HG02970 (cell line): ENCODE results near the gene DAO.

Source experiments
- ATAC-seq: cut with Tn5 transposase; IDR thresholded peaks from one replicate; pipeline ENCODE4 v1.9.1; 2021; ENCODE audit warnings: mild to moderate bottlenecking, moderate library complexity, moderate number of reproducible peaks; ENCODE audit not compliant: unreplicated experiment, low FRiP score

DAO gene

GRCh38 chr12:108915632-108916133 is 35.8 kb downstream of the DAO start:
- no peak for ATAC-seq

GRCh38 chr12:108916336-108916735 is 36.4 kb downstream of the DAO start:
- ATAC-seq, result no peak

DNA sequence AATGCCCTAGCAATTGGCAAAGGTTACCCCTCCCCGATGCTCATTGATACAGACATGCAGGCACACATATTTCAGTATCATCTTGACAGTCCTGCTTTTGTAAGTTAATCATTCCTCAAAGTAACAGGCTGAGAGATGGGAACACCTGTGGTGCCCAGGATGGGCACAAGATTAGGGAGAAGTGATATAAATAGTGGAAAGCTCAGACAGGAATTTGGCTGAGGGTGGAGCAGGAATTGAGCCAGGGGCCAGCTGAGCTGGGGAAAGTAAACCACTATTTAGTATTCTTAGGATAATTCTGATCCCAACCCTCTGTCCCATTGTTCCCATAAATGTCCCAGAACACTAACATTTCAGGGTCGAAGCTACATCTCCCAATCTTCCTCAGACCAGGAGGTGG is 38.3 kb downstream of the DAO start:
- no peak for ATAC-seq

- ATAC-seq, result no peak
Measured at GRCh38 chr12:108918960-108919642, 39.2 kb downstream of the DAO start.

DNA sequence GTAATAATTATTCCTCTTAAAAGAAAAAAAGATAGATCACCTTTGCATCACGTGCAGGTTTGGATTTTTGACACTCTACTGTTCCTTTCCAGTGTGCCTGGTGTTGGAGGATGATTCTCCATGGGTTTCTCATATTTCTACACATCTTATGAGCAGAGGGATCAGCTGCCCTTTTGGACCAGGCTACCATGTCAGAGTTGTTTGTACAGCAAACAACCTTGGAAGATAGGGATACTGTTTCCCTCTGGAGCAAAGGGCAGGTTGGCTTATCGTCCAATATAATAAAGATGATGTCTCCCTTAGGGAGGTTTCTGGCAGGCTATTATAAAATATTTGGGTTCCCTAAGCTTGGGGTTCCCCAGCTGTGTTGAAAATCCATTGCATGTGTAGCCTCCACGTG is 42.1 kb downstream of the DAO start:
- ATAC-seq, result no peak

DNA sequence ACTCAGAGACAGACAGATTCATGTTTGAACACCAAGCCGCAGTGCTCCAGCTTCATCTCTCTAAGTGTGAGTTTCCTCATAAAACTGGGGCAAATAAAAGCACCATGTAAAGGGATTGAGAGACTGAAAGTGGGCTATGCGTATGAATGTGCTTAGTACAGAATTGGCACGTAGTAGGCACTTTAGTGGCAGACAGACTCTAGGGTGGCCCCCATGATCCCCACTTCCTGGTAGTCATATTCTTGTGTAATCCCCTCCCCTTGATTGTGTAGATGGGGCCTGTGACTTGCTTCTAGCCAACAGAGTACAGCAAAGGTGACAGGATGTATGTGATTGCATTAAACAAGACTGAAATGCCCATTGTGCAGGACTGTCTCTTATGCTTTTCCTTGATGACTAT is 43.0 kb downstream of the DAO start:
- no peak for ATAC-seq

GRCh38 chr12:108928695-108929094 is 48.8 kb downstream of the DAO start:
- no peak for ATAC-seq

DNA sequence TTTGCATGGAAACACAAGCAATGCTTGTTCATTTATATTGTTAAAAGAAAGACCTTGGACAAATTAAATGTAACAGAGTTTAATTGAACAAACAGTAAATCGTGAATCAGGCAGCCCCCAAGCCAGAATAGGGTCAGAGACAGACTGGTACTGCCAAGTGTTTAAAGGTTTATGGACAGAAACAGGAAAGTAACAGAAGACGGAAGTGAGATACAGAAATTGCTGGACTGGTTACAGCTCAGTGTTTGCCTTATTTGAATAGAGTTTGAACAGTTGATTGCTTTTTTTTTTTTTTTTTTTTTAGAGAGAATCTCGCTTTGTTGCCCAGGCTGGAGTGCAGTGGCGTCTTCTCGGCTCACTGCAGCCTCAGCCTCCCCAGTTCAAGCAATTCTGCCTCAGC is 50.3 kb downstream of the DAO start:
- no peak for ATAC-seq

DNA sequence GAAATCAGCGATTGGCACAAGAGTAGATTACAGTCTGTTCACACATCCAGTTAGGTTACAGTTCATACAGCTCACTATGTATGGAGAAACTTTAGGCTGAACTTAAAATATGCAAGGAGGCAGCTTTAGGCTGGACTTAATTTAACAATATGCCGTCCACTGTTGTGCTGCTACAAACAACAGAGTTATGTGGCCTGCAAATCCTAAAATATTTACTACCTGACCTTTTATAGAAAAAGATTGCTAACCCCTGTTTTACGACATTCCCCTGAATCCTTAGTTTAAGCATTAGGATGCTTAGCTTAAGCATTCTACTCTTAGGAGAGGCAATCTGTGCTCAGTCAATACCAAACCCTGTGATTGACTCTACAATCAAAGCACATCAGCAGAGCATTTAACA is 50.9 kb downstream of the DAO start:
- no peak for ATAC-seq

GRCh38 chr12:108933949-108934348 is 54.1 kb downstream of the DAO start:
- ATAC-seq, result no peak

DNA sequence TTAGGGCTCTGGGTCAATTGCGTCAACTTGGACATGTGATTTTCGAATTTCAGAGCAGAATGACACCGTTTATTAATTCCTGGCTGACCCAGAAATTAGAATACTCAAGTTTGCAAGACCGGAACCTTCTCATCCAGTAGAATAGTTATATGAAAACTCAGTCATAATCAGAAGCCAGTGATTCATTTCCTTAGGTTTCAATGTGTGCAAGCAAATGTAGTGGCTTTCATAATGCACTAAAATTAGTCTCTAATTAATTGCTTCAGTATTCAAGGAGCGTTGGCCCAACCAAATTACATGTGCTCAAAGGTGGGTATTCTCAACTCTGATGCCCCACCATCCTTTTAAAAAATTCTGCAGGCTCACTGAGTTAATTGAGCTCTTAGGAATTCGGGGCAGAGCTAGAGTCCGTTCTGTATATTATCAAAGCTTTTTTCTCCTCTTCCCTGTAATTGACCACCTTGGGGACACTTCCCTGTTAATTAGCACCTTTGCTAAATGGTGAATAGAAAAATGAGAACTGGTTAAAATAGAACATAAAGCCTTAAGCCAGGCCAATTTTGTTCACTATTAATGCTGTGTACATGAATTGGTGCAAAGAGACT is 55.4 kb downstream of the DAO start:
- ATAC-seq, result no peak

DNA sequence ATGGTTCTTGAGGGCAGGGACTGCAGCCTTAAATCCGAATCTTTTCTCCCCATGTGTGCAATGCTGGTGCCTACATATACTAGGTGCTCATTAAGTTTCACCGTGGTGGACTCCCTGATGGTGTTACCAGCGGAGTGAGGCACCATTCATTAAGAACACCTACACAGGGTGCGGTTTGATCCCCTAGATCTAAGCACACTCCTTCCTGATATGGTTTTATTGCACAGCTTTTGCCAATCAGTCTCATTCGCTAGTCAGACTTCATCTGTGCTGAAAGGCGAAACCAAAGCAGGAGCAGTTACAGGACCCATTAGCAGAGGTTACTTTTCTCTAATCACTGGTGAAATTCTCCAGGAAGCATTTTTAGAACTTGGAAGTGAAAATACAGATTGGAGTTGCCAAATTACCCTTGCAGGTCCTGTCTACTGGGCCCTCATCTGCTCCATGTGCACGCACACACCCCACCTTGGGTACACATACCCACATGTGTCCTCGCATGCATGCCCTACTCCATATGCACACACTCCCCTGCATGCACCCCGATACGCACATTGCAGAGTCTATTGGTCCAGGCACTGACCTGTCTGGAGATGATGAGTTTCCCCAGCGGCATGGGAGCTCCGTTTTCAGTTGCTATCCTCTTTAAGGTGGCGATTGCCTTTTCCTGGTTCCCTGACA is 58.5 kb downstream of the DAO start:
- no peak for ATAC-seq

DNA sequence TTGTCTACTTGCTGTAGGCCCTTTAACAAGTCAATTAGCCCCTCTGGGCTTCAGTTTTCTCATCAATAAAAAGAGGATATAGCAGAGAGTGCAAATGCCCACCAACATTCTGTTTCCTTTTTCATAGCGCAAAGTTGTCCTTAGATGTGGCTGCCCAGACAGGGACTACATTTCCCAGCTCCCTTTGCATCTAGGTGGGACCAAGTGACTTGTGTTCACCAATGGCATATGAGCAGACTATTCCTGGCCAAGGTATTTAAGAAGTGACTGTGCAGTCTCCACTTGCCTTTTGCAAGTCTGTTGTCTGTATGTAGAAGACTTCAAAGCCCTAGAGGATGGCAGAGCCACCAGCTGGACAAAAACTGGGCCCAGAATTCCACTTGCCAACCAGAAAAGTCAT is 59.7 kb downstream of the DAO start:
- no peak for ATAC-seq

DNA sequence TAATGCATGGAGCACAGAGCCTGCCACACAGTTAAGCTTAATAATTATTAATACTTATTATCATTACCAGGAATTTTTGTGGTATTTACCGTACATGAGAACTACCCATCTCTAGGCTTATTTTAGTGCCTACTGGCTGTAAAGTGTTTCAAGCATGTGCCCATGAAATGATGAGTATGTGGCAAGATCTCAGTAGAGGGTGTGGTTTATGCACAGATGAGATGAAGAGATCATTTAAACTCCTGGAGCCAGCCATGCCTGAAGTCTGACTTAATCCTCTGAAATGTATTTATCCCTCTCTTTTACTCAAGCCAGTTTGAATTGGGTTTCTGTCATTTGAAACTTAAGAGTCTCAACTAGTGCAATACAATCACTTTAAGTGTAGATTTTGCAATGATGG is 60.2 kb downstream of the DAO start:
- ATAC-seq, result no peak

DNA sequence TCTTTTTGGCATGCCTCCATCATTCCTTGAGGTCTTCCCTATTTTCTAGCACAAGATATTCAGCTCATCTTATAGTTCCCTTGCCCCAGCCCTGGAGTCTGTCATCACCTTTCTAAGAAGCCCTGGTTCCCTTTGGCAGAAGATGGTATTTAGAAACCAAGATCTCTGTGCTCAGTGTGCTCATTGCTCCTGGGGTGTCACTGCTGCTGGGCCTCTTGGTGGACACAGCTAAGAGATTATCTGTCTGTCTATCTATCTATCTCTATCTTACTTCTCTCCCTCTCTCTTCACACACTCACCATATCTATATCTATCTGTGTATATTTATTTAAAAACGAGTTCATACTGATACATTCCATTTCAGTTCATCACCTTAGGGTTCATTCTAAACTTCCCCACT is 67.2 kb downstream of the DAO start:
- no peak for ATAC-seq

GRCh38 chr12:108948367-108948766 is 68.5 kb downstream of the DAO start:
- ATAC-seq, result no peak

DNA sequence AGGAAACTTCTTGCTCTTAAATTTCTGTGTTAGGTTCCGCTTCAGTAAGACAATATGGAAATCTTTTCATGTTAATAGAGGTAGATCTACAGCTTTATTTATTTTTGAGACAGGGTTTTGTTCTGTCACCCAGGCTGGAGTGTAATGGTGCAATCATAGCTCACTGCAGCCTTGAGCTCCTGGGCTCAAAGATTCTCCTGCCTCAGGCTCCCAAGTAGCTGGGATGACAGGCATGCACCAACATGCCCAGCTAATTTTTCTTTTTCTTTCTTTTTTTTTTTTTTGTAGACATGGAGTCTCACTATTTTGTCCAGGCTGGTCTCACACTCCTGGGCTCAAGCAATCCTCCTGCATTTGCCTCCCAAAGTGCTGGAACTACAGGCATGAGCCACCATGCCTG is 70.1 kb downstream of the DAO start:
- no peak for ATAC-seq
